Testis (tissue), 2 donors: ENCODE measurements around the gene CD55.

Experiments used
- CTCF ChIP-seq, 3 experiments: fragments of 450-650 bp in 2 of 3; fragments of 200-600 bp in 1 of 3; sonication (generic) in 1 of 3; IDR thresholded peaks; one replicate each; pipeline ENCODE4 v1.5.1; 2016 to 2019; ENCODE audit warnings: antibody characterized with exemption in 3 of 3, mild to moderate bottlenecking in 2 of 3, moderate library complexity in 1 of 3
- POLR2A ChIP-seq: fragments of 450-650 bp; IDR thresholded peaks from one replicate; pipeline ENCODE4 v1.6.1; 2017; ENCODE audit warnings: antibody characterized with exemption, mild to moderate bottlenecking, moderate library complexity

DNA sequence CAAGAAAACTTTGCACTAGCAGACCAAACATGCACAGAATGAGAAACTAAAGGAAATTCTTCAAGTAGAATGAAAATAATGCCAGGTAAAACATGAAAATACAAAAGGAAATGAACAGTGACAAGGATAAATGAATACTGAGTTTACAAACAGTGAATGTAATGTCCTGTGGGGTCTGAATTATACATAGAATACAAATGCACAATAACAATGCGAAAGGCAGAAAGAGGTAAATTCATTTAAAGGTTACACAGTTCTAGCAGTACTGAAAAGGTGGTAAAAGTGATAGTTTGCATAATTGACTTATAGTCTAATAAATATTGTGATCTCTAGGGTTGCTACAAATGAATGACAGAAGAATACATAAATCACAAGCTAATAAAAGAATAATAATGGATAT is 12.9 kb downstream of the CD55 start:
- TF ChIP-seq CTCF (IDR thresholded peaks at IDR 0.05) (no peak), POLR2A (no peak)
